HepG2 (cell line): Measurements from ENCODE around the gene CPNE5. TPM values are rescaled to one million over a fixed set of nuclear protein-coding genes. Genes with fewer than 3 reads are reported as not detected.
A peak's percentile ranks its signal among the peaks of the same experiment; 100 is the strongest.

Experiments
- DMAP1 ChIP-seq: IDR thresholded peaks from 2 replicates; pipeline ENCODE4 v1.6.1; 2016
- ETV5 ChIP-seq: IDR thresholded peaks from 2 replicates; pipeline ENCODE4 v1.6.1; 2018; ENCODE audit warnings: missing biosample characterization, missing genetic modification reagents, inconsistent platforms, borderline replicate concordance
- HDAC6 ChIP-seq: fragments of 200-600 bp; sonication (generic); IDR thresholded peaks from 2 replicates; pipeline ENCODE4 v1.7.0; 2017; ENCODE audit warnings: mild to moderate bottlenecking, antibody characterized with exemption, low read length, low read depth
- MEF2D ChIP-seq: sonication (generic); formaldehyde crosslinking; IDR thresholded peaks from 2 replicates; pipeline ENCODE4 v1.5.1; 2020; ENCODE audit warnings: mild to moderate bottlenecking, missing genetic modification reagents
- MYNN ChIP-seq: sonication (generic); formaldehyde crosslinking; IDR thresholded peaks from 2 replicates; pipeline ENCODE4 v1.4.0; 2020; ENCODE audit warnings: mild to moderate bottlenecking, low read depth, missing genetic modification reagents
- PAWR ChIP-seq: sonication (generic); formaldehyde crosslinking; IDR thresholded peaks from 2 replicates; pipeline ENCODE4 v1.4.0; 2020; ENCODE audit warnings: missing genetic modification reagents, mild to moderate bottlenecking, borderline replicate concordance
- POGK ChIP-seq: sonication (generic); formaldehyde crosslinking; conservative IDR thresholded peaks from 2 replicates; pipeline ENCODE4 v1.8.0; 2022; ENCODE audit warnings: mild to moderate bottlenecking, moderate library complexity, missing genetic modification reagents
- PRMT3 ChIP-seq: sonication (generic); formaldehyde crosslinking; IDR thresholded peaks from 2 replicates; pipeline ENCODE4 v1.8.1; 2022; ENCODE audit warnings: low read depth, mild to moderate bottlenecking, moderate library complexity, missing genetic modification reagents, borderline replicate concordance
- SAP130 ChIP-seq: IDR thresholded peaks from 2 replicates; pipeline ENCODE4 v1.6.1; 2016; ENCODE audit warnings: low read depth
- SMYD3 ChIP-seq: sonication (generic); formaldehyde crosslinking; IDR thresholded peaks from 2 replicates; pipeline ENCODE4 v1.8.1; 2023; ENCODE audit warnings: mild to moderate bottlenecking, missing genetic modification reagents
- ZKSCAN5 ChIP-seq: sonication (generic); formaldehyde crosslinking; IDR thresholded peaks from 2 replicates; pipeline ENCODE4 v1.5.1; 2020; ENCODE audit warnings: mild to moderate bottlenecking, missing genetic modification reagents
- ZMAT3 ChIP-seq: sonication (generic); formaldehyde crosslinking; conservative IDR thresholded peaks from 2 replicates; pipeline ENCODE4 v1.7.0; 2021; ENCODE audit warnings: missing genetic modification reagents
- ZNF274 ChIP-seq: sonication (generic); formaldehyde crosslinking; IDR thresholded peaks from 2 replicates; pipeline ENCODE4 v1.5.1; 2020; ENCODE audit warnings: mild to moderate bottlenecking, missing genetic modification reagents
- ZNF317 ChIP-seq: sonication (generic); formaldehyde crosslinking; IDR thresholded peaks from 2 replicates; pipeline ENCODE4 v1.5.0; 2020; ENCODE audit warnings: mild to moderate bottlenecking, missing genetic modification reagents
- ZNF333 ChIP-seq: sonication (generic); formaldehyde crosslinking; IDR thresholded peaks from 2 replicates; pipeline ENCODE4 v1.4.0; 2020; ENCODE audit warnings: mild to moderate bottlenecking, missing genetic modification reagents, borderline replicate concordance
- ZNF709 ChIP-seq: sonication (generic); formaldehyde crosslinking; IDR thresholded peaks from 2 replicates; pipeline ENCODE4 v1.5.0; 2020; ENCODE audit warnings: mild to moderate bottlenecking, missing genetic modification reagents
- ZNF724P ChIP-seq: sonication (generic); formaldehyde crosslinking; IDR thresholded peaks from 2 replicates; pipeline ENCODE4 v1.8.0; 2022; ENCODE audit warnings: missing genetic modification reagents, borderline replicate concordance
- polyA plus RNA-seq, 8 experiments: library from polyadenylated mRNA; depleted of rRNA in 3 of 8; stranded (reverse) in 7 of 8; unstranded in 1 of 8; fragments of >200 nt; fragmentation: Illumina TruSeq in 4 of 8; extraction: Trizol in 4 of 8; gene quantifications; 2 replicates each; pipeline versions ENCODE4 v1.2.1 to v1.2.3, GENCODE V29; 2011 to 2016; ENCODE audit warnings: low read depth in 4 of 8, missing spikeins in 1 of 8, mixed read lengths in 1 of 8; ENCODE audit not compliant: insufficient read depth in 1 of 8
- total RNA-seq, 5 experiments: library from RNA; depleted of rRNA; stranded (reverse); fragments of >200 nt; fragmentation: Illumina TruSeq; extraction: Trizol; gene quantifications; 2 replicates each; pipeline ENCODE4 v1.2.3, GENCODE V29; 2016; ENCODE audit warnings: low read depth in 1 of 5
- TF ChIP-seq, protein P1 (sequence below): sonication (generic); formaldehyde crosslinking; IDR thresholded peaks from 2 replicates; pipeline ENCODE4 v1.4.0; 2020; ENCODE audit warnings: missing genetic modification reagents, mild to moderate bottlenecking, borderline replicate concordance
- TF ChIP-seq, protein P2 (sequence below), 2 experiments: sonication (generic) in 1 of 2; formaldehyde crosslinking in 1 of 2; IDR thresholded peaks; 2 replicates each; pipeline versions ENCODE4 v1.6.1 to v1.9.0; 2014 to 2022; ENCODE audit warnings: antibody characterized with exemption in 1 of 2, borderline replicate concordance in 1 of 2, inconsistent platforms in 1 of 2, low read depth in 1 of 2, missing genetic modification reagents in 1 of 2

CPNE5 gene
- total and polyA plus RNA-seq, 2 of the 13 experiments (the other 11 are each of a cell fraction or from before 2014, with no cell fraction given): 0.16 TPM; not detected in 1

GRCh38 chr6:36834576-36835341 is 4.5 kb downstream of the CPNE5 start (continued):
- TF ChIP-seq ZNF709 (CRISPR knock-in tag) (no peak), PAWR (CRISPR knock-in tag) (no peak), POGK (CRISPR knock-in tag) (no peak), PRMT3 (CRISPR knock-in tag) (no peak), ZNF724P (CRISPR knock-in tag) (no peak), SAP130 (CRISPR knock-in tag) (peak; percentile 53), ZNF333 (CRISPR knock-in tag) (0 out of 2 replicates have a peak, but pooled peaks have one; percentile 61), ZNF274 (no peak), MEF2D (CRISPR knock-in tag) (no peak), ZNF317 (CRISPR knock-in tag) (no peak), ZMAT3 (no peak), SMYD3 (CRISPR knock-in tag) (no peak), HDAC6 (no peak), DMAP1 (CRISPR knock-in tag) (0 out of 2 replicates have a peak, but pooled peaks have one; percentile 40), ETV5 (no peak), MYNN (CRISPR knock-in tag) (no peak), ZKSCAN5 (CRISPR knock-in tag) (no peak)
- TF ChIP-seq, protein P1, sequence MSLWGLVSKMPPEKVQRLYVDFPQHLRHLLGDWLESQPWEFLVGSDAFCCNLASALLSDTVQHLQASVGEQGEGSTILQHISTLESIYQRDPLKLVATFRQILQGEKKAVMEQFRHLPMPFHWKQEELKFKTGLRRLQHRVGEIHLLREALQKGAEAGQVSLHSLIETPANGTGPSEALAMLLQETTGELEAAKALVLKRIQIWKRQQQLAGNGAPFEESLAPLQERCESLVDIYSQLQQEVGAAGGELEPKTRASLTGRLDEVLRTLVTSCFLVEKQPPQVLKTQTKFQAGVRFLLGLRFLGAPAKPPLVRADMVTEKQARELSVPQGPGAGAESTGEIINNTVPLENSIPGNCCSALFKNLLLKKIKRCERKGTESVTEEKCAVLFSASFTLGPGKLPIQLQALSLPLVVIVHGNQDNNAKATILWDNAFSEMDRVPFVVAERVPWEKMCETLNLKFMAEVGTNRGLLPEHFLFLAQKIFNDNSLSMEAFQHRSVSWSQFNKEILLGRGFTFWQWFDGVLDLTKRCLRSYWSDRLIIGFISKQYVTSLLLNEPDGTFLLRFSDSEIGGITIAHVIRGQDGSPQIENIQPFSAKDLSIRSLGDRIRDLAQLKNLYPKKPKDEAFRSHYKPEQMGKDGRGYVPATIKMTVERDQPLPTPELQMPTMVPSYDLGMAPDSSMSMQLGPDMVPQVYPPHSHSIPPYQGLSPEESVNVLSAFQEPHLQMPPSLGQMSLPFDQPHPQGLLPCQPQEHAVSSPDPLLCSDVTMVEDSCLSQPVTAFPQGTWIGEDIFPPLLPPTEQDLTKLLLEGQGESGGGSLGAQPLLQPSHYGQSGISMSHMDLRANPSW (CRISPR knock-in tag): 0 out of 2 replicates have a peak, but pooled peaks have one; percentile 61
- TF ChIP-seq, protein P2, sequence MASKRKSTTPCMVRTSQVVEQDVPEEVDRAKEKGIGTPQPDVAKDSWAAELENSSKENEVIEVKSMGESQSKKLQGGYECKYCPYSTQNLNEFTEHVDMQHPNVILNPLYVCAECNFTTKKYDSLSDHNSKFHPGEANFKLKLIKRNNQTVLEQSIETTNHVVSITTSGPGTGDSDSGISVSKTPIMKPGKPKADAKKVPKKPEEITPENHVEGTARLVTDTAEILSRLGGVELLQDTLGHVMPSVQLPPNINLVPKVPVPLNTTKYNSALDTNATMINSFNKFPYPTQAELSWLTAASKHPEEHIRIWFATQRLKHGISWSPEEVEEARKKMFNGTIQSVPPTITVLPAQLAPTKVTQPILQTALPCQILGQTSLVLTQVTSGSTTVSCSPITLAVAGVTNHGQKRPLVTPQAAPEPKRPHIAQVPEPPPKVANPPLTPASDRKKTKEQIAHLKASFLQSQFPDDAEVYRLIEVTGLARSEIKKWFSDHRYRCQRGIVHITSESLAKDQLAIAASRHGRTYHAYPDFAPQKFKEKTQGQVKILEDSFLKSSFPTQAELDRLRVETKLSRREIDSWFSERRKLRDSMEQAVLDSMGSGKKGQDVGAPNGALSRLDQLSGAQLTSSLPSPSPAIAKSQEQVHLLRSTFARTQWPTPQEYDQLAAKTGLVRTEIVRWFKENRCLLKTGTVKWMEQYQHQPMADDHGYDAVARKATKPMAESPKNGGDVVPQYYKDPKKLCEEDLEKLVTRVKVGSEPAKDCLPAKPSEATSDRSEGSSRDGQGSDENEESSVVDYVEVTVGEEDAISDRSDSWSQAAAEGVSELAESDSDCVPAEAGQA (IDR thresholded peaks at IDR 0.05; ENCODE audit: low read depth): no peak
- TF ChIP-seq, protein P2 (CRISPR knock-in tag; IDR thresholded peaks at IDR 0.05; ENCODE audit: borderline replicate concordance): no peak
